Stimulated activated CD4-positive, alpha-beta T cell treated with anti-CD3 and anti-CD28 coated beads, Interleukin-15, amount 100 ng/mL, for 48 hours (primary cell): ENCODE data around the gene KIF18A.
"Not testable (repeated sequence)": the region's sequence is repeated elsewhere in the genome, so short reads cannot be mapped to it uniquely, and the experiment has no call there.

Experiments used
- DNase-seq, 2 donors: peaks; one replicate each; pipeline ENCODE4 v3.0.0-alpha.2; 2020; ENCODE audit warnings: low read depth in 2 of 2

Gene KIF18A

GRCh38 chr11:28107750-28108618 is at the start of gene KIF18A, which contains the start of gene METTL15:
TSS of gene KIF18A (minus strand) at chr11:28108156. CDS start at chr11:28097947, 10,209 bp downstream.
TSS of gene METTL15 (plus strand) at chr11:28108388. CDS start at chr11:28113335, 4,947 bp downstream.
- DNase-seq = peak; percentile 96 to 97

DNA sequence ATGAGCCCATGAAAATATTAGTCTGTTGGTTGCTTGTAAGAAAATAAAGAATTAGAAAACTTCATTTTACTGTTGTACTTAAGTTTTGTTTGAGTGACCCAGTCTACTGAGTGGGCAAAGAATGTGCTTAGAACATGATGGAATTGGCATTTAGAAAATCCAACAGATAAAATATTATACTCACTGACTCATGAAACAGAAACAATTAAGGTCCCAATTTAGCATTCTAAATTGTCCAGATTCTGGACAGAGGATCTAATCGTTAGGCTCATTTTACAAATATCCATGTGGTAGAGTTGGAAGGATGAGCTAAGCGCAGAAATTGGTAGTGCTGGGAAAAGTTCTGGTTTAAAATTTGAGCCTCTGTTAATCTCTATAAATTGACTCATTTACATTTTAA is 45.6 kb upstream of the KIF18A start:
- no peak for DNase-seq

- DNase-seq = no peak
Measured at GRCh38 chr11:28152743-28153142, 44.8 kb upstream of the KIF18A start.

DNA sequence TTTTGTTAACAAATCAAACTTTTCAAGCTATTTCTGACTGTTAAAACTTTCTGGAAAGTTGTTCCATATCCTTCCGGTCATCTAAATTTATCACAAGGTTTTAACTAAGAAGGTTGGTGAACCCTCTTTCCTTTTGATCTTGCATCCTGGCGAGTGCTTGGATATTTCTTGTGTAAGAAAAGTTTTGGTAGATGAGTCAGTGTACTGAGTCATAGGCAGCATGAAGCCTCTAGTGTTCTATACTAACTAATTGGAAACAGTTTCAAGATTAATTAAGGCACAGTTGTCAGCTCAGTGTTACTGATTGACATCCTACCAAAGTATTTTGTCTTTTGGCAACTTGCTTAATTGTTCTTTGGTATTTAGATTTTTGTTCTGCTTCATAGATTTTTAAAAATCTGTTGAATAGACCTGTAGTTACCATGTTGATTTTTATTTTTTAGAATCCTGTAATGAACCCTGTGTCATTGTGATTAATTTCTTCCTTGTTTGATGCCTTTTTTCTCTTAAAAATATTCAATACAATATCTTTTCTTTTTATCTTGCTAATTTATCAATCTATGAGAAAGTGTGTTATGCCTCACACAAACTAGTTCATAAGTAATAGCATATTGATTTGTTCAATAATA is 38.3 kb upstream of the KIF18A start:
- DNase-seq = no peak

DNA sequence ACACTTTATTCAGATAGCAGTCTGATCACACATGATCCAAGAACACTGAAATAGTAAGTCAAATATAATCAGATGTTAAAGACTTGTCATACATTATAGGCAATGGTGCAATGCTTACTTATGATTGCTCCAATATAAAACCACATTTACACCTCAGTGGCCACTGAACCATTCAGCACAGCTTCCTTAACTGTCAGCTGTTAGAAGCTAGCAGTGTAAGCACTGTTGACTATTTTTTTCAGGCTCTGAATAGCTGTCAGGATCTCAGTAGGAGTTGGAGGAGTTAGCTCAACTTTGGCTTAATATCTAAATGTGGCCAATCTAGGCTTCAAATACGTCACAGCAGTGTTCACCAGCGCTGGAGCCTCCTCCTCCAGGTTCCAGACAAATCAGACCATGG is 36.9 kb upstream of the KIF18A start:
- DNase-seq = no peak

- no peak for DNase-seq
Measured at GRCh38 chr11:28142724-28143123, 34.8 kb upstream of the KIF18A start.

DNA sequence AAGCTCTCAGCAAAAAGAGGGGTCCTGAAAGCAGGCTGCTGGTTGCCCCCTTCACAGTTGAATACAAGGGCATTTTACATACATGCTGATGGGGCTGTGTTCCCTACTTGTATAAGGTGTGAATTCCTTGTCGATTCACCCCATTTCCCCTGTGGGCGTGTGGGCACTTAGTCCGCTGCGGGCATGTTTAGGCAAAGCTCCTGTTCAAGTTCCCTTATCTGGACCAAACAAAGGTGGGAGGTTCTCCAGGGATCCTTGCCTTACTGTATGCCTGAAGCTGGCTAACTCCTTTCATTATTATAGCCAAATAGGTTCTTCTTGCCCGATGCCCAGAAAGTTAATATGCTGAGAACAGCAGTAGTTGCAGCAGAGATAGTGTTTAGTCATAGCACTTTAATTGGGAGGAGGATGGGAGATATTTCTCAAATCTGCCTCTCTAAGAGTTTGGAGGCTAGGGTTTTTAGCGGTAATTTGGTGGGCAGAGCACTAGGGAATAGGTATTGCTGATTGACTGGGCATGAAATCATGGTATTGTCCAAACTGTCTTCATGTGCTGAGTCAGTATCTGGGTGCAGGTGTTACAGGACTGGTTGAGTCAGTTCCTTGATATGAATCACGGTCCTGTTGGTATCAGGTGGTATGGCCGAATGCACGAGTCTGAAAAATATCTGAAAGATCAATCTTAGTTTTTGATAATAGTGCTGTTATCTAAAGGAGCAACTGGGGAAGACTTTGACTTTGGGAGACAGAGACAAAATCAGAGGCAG is 32.9 kb upstream of the KIF18A start:
- DNase-seq = no peak

DNA sequence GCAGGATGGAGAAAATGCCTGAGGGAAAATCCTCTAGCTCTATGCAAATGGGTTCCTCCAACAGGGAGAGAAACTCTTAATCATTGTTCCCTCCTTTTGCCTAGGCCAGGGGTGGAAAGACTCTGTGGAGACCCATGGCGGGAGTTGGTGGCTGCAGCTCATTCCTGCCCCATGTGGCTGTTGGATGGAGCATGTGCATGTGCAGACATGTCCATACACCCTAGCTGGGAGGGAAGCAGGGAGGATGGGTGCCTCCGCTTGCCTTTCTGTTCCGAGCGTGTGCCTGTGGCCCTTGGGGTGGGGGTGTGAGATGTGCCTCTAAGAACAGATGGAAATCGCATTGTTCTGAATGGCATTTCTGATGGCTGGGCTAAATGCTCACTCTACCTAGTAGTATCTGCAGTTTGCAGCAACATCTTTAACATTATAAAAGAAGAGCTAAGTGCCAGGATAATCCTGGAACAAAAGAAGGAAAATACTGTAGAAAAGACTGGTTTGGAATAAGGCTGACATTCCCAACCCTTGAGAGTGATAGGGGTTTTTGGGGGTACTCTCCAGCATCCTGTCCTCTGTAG is 32.0 kb upstream of the KIF18A start:
- no peak for DNase-seq

- DNase-seq = no peak
Measured at GRCh38 chr11:28137832-28138231, 29.9 kb upstream of the KIF18A start.

DNA sequence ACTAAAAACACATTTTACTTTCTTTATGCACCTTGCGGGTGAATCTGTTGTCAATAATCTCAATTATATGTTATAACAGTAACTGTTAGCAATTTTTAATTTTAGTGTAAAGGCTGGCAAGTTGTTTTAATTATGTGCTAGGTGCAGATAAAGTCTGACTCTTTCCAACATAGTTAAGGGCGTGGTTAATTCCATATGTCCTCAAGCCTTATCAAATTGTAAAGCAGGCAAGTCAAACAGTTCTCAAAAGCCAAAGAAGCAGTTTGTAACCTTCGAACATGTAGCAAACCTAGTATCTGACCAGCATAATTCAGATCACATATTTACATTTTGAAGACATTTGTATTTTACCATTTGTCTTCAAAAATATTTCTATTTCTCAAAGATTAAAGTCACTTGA is 29.4 kb upstream of the KIF18A start:
- DNase-seq = no peak

GRCh38 chr11:28136157-28136556 is 28.2 kb upstream of the KIF18A start:
- not testable (repeated sequence) for DNase-seq

GRCh38 chr11:28133146-28133545 is 25.2 kb upstream of the KIF18A start:
- DNase-seq = no peak

- DNase-seq = no peak
Measured at GRCh38 chr11:28132548-28132947, 24.6 kb upstream of the KIF18A start.

DNA sequence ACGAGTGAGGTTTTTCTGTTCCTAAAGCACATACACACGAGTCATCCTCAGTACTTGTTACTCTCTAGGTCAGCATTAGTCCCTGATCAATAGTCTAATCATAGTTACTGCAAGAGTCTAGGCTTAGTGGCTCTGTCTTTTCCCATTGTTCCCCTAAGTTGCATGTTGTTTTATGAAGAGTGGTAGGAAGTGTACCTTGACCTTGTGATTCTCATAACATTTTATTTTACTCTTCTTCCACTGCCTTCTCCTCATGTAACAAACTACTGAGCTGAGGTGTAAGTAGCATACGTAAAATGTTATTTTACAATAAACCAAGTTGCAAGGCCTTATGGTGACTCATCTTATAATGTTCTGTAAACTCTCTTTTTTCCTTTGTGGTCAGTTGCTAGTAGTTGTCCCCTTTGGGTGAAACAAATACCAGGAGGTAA is 15.2 kb upstream of the KIF18A start:
- DNase-seq = no peak

DNA sequence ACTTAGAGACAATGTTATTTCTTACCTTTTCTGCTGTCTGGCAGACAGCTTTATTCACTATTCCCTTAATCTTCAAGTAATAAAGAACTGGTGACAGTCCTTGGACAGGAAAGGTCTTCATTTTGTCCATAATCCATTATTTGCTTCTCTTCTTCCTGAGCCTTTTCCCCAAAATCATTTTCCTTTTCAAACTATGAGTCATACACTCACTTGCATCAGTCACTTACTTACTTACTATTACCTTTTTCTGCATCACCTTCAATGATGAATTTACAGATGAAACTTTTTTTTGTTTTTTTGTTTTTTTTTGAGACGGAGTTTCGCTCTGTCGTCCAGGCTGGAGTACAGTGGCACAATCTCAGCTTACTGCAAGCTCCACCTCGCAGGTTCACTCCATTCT is 9.8 kb upstream of the KIF18A start:
- DNase-seq = no peak

GRCh38 chr11:28114731-28115130 is 6.8 kb upstream of the KIF18A start:
- DNase-seq = no peak

DNA sequence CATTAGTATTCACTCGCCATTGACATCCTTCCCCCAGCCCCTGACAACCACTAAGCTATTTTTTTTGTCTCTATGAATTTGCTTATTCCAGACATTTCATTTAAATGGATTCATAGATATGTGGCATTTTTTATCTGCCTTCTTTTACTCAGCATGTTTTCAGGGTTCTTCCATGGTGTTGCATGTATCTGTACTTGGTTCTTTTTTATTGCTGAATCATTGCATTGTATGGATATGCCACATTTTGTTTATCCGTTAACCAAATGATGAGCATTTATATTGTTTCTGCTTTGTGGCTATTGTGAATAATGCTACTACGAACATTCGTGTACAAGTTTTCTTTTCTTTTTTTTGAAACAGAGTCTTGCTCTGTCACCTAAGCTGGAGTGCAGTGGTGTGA is 6.2 kb upstream of the KIF18A start:
- no peak for DNase-seq

DNA sequence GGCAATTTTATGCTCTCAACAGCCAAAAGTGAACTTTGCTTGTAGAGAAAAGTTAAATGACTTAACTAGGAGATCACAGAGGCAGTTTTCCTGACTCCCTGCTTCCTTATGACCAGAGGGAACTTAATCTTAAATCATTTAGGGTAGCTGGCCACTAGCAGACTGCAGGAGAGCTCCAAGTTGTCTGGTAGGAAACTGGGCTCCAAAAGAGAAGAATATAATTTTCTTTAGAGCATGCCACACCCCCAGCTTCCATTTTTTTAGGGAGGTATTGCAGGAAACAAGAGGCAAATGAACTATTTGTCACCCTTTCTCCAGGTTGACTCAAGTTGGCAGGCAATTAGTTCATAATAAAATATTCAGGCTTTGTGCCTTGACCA is 2.9 kb upstream of the KIF18A start:
- no peak for DNase-seq

GRCh38 chr11:28110108-28110820 is 2.3 kb upstream of the KIF18A start:
- DNase-seq = peak; percentile 30 to 39

DNA sequence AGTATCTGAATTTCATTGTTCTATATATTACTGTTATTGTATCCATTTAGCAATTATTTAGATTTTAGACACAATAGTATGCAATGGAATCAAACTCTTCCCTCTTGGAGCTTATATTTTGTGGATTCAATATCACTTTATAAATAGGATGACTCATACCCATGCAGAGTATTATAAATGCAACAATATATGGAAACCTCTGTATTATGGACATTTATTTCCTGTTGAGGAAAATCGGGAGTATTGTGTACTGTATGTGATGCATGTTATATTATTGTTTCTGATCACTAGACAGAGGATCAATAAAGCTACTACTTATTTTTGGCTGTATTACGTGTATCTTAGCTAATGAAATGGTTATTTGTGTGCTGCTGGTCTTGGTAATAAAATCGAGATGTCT is 1.0 kb upstream of the KIF18A start:
- no peak for DNase-seq

DNA sequence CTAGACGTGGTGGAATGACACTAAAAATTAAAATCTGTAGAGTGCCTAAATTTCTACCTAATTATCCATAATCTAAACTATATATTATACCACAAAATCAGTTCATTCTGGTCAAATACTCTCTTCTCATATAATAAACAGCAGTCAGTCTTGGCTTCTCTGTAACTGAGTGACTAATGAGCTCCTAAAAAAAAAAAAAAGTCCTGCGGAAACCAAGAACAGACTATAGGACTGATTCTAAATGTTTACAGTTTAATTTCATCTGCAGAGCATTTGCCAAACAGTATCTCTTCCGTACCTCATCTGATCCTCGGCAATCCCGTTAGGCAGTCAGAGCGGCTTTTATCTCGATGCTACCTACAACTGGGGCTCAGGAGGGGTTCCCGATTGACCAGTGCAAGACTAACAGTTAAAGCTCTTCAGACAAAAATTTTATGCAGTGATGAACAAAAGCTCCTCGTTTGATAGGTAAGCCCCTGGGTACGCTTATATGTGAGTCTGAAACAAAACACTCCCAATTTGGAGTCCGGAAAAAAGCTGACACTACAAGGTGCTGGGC is 686 bp downstream of the KIF18A start:
- DNase-seq = no peak
